GM12878 (cell line): Measurements from ENCODE around the gene ANXA11. TPM values are rescaled to one million over a fixed set of nuclear protein-coding genes. Genes with fewer than 3 reads are reported as not detected.

ENCODE experiments used
- CBX5 ChIP-seq: sonication (generic); IDR thresholded peaks from 2 replicates; pipeline ENCODE4 v1.6.1; 2016; ENCODE audit warnings: low read depth, moderate library complexity, mild to moderate bottlenecking, inconsistent platforms
- CHD1 ChIP-seq: IDR thresholded peaks from 2 replicates; pipeline ENCODE4 v1.6.1; 2012; ENCODE audit warnings: low read depth, low read length, improper control_type of control experiment
- IKZF2 ChIP-seq, 2 experiments: fragments of 450-650 bp; IDR thresholded peaks; 2 replicates each; pipeline ENCODE4 v1.6.1; 2017; ENCODE audit warnings: mild to moderate bottlenecking in 2 of 2, moderate library complexity in 2 of 2
- RAD21 ChIP-seq: IDR thresholded peaks from 2 replicates; pipeline ENCODE4 v1.6.1; 2011; ENCODE audit warnings: mild to moderate bottlenecking, low read depth, low read length, moderate library complexity; ENCODE audit not compliant: insufficient read depth
- RB1 ChIP-seq: fragments of 450-650 bp; formaldehyde crosslinking; IDR thresholded peaks from 2 replicates; pipeline ENCODE4 v1.6.1; 2017; ENCODE audit warnings: mild to moderate bottlenecking, borderline replicate concordance
- TARDBP ChIP-seq: IDR thresholded peaks from 2 replicates; pipeline ENCODE4 v1.6.1; 2016; ENCODE audit warnings: borderline replicate concordance
- WRNIP1 ChIP-seq: IDR thresholded peaks from 2 replicates; pipeline ENCODE4 v1.6.1; 2011; ENCODE audit warnings: low read depth, low read length, improper control_type of control experiment, borderline replicate concordance
- polyA plus RNA-seq, 11 experiments: library from polyadenylated mRNA; depleted of rRNA in 4 of 11; unstranded in 6 of 11; stranded (reverse) in 5 of 11; fragments of >200 nt; fragmentation: Nextera tagmentation in 4 of 11; fragmentation: Illumina TruSeq in 1 of 11; extraction: Ambion mirVana in 4 of 11; extraction: Trizol in 1 of 11; gene quantifications; 1 replicate in 1 of 11; 2 replicates in 10 of 11; pipeline versions ENCODE4 v1.2.1 to v1.2.3, GENCODE V29; 2011 to 2016; ENCODE audit warnings: inconsistent platforms in 2 of 11, missing spikeins in 2 of 11, low read depth in 1 of 11
- total RNA-seq, 4 experiments: library from RNA; depleted of rRNA in 3 of 4; stranded (reverse); fragments of >200 nt in 3 of 4; fragmentation: Illumina TruSeq in 1 of 4; extraction: Trizol in 1 of 4; gene quantifications; 2 replicates each; pipeline versions ENCODE4 v1.2.1 to v1.2.3, GENCODE V29; 2013 to 2021
- TF ChIP-seq, protein P1 (sequence below): IDR thresholded peaks from 2 replicates; pipeline ENCODE4 v1.6.1; 2011; ENCODE audit warnings: borderline replicate concordance, low read depth, mild to moderate bottlenecking, moderate library complexity, mixed read lengths, low read length; ENCODE audit not compliant: insufficient read depth; ENCODE audit errors: extremely low read length
- TF ChIP-seq, protein P2 (sequence below): fragments of 450-650 bp; IDR thresholded peaks from 2 replicates; pipeline ENCODE4 v1.6.1; 2016; ENCODE audit warnings: mild to moderate bottlenecking, moderate library complexity, borderline replicate concordance
- TF ChIP-seq, protein P3 (sequence below): fragments of 150-350 bp; IDR thresholded peaks from 2 replicates; pipeline ENCODE4 v1.6.1; 2014; ENCODE audit warnings: mild to moderate bottlenecking, low read depth, low read length
- TF ChIP-seq, protein P4 (sequence below): IDR thresholded peaks from 2 replicates; pipeline ENCODE4 v1.6.1; 2012; ENCODE audit warnings: improper control_type of control experiment, low read depth, low read length; ENCODE audit not compliant: insufficient replicate concordance
- TF ChIP-seq, protein P5 (sequence below): fragments of 450-650 bp; IDR thresholded peaks from 2 replicates; pipeline ENCODE4 v1.6.1; 2018; ENCODE audit warnings: borderline replicate concordance, mild to moderate bottlenecking; ENCODE audit not compliant: partially characterized antibody

ANXA11 gene
- total and polyA plus RNA-seq, 10 of the 15 experiments (the other 5 are each of a cell fraction or from before 2014, with no cell fraction given), result 25.0 to 129 (median 72.2) TPM

DNA sequence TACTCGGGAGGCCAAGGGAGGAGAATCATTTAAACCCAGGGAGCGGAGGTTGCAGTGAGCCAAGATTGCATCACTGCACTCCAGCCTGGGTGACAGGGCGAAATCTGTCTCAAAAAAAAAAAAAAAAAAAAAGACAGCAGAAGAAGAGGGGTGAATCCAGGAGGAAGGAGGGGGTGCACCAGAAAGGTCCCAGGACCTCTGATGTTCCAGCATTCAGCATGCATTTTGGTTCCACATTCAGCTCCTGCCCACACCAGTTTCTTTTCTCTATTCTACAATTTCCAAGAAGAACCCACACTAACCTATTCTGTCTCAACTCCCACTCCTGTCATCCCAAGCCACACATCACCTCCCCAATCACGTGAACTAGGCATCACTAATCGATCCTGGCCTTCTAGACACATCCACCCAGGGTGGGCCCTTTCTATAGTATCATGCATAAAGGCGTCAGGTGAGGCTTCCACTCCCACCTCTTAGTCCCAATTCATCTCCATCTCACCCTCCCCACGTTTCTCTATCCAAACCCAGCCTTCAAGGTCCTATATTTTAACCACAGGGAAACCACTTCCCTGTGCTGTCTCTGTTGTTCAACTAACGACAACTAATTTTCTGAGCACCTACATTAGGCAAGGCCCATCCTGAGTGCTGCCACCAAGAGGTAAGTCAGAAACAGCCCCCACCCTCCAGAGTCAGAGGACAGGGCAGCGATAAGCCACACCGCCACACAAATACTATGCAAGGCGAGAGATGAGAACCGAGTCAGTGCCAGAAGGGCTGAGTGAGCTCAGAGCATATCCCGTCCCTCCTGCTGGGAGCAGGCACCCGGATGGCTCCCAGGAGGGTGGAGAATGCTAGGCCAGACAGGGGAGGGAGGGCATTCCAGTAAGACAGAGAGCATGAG is 2.2 kb downstream of the ANXA11 start (continued):
- TF ChIP-seq WRNIP1, result no peak
- TF ChIP-seq, protein P1, sequence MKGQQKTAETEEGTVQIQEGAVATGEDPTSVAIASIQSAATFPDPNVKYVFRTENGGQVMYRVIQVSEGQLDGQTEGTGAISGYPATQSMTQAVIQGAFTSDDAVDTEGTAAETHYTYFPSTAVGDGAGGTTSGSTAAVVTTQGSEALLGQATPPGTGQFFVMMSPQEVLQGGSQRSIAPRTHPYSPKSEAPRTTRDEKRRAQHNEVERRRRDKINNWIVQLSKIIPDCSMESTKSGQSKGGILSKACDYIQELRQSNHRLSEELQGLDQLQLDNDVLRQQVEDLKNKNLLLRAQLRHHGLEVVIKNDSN, result peak; percentile 75
- TF ChIP-seq RB1, result peak; percentile 69; the same call in 1 of the 2 replicates
- TF ChIP-seq, protein P2, sequence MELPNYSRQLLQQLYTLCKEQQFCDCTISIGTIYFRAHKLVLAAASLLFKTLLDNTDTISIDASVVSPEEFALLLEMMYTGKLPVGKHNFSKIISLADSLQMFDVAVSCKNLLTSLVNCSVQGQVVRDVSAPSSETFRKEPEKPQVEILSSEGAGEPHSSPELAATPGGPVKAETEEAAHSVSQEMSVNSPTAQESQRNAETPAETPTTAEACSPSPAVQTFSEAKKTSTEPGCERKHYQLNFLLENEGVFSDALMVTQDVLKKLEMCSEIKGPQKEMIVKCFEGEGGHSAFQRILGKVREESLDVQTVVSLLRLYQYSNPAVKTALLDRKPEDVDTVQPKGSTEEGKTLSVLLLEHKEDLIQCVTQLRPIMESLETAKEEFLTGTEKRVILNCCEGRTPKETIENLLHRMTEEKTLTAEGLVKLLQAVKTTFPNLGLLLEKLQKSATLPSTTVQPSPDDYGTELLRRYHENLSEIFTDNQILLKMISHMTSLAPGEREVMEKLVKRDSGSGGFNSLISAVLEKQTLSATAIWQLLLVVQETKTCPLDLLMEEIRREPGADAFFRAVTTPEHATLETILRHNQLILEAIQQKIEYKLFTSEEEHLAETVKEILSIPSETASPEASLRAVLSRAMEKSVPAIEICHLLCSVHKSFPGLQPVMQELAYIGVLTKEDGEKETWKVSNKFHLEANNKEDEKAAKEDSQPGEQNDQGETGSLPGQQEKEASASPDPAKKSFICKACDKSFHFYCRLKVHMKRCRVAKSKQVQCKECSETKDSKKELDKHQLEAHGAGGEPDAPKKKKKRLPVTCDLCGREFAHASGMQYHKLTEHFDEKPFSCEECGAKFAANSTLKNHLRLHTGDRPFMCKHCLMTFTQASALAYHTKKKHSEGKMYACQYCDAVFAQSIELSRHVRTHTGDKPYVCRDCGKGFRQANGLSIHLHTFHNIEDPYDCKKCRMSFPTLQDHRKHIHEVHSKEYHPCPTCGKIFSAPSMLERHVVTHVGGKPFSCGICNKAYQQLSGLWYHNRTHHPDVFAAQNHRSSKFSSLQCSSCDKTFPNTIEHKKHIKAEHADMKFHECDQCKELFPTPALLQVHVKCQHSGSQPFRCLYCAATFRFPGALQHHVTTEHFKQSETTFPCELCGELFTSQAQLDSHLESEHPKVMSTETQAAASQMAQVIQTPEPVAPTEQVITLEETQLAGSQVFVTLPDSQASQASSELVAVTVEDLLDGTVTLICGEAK, result peak; percentile 41; the same call in 1 of the 2 replicates
- peak; percentile 83 to 86; a peak in 3 of 4 replicates for TF ChIP-seq IKZF2 (IDR thresholded peaks at IDR 0.05)
- TF ChIP-seq, protein P3, sequence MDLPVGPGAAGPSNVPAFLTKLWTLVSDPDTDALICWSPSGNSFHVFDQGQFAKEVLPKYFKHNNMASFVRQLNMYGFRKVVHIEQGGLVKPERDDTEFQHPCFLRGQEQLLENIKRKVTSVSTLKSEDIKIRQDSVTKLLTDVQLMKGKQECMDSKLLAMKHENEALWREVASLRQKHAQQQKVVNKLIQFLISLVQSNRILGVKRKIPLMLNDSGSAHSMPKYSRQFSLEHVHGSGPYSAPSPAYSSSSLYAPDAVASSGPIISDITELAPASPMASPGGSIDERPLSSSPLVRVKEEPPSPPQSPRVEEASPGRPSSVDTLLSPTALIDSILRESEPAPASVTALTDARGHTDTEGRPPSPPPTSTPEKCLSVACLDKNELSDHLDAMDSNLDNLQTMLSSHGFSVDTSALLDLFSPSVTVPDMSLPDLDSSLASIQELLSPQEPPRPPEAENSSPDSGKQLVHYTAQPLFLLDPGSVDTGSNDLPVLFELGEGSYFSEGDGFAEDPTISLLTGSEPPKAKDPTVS, result no peak
- 0 out of 2 replicates have a peak, but pooled peaks have one; percentile 58 for TF ChIP-seq CHD1
- no peak for TF ChIP-seq CBX5
- TF ChIP-seq TARDBP, result no peak
- peak; percentile 32; the same call in 1 of the 2 replicates for TF ChIP-seq RAD21
- TF ChIP-seq, protein P4, sequence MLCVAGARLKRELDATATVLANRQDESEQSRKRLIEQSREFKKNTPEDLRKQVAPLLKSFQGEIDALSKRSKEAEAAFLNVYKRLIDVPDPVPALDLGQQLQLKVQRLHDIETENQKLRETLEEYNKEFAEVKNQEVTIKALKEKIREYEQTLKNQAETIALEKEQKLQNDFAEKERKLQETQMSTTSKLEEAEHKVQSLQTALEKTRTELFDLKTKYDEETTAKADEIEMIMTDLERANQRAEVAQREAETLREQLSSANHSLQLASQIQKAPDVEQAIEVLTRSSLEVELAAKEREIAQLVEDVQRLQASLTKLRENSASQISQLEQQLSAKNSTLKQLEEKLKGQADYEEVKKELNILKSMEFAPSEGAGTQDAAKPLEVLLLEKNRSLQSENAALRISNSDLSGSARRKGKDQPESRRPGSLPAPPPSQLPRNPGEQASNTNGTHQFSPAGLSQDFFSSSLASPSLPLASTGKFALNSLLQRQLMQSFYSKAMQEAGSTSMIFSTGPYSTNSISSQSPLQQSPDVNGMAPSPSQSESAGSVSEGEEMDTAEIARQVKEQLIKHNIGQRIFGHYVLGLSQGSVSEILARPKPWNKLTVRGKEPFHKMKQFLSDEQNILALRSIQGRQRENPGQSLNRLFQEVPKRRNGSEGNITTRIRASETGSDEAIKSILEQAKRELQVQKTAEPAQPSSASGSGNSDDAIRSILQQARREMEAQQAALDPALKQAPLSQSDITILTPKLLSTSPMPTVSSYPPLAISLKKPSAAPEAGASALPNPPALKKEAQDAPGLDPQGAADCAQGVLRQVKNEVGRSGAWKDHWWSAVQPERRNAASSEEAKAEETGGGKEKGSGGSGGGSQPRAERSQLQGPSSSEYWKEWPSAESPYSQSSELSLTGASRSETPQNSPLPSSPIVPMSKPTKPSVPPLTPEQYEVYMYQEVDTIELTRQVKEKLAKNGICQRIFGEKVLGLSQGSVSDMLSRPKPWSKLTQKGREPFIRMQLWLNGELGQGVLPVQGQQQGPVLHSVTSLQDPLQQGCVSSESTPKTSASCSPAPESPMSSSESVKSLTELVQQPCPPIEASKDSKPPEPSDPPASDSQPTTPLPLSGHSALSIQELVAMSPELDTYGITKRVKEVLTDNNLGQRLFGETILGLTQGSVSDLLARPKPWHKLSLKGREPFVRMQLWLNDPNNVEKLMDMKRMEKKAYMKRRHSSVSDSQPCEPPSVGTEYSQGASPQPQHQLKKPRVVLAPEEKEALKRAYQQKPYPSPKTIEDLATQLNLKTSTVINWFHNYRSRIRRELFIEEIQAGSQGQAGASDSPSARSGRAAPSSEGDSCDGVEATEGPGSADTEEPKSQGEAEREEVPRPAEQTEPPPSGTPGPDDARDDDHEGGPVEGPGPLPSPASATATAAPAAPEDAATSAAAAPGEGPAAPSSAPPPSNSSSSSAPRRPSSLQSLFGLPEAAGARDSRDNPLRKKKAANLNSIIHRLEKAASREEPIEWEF, result peak; percentile 81
- TF ChIP-seq, protein P5, sequence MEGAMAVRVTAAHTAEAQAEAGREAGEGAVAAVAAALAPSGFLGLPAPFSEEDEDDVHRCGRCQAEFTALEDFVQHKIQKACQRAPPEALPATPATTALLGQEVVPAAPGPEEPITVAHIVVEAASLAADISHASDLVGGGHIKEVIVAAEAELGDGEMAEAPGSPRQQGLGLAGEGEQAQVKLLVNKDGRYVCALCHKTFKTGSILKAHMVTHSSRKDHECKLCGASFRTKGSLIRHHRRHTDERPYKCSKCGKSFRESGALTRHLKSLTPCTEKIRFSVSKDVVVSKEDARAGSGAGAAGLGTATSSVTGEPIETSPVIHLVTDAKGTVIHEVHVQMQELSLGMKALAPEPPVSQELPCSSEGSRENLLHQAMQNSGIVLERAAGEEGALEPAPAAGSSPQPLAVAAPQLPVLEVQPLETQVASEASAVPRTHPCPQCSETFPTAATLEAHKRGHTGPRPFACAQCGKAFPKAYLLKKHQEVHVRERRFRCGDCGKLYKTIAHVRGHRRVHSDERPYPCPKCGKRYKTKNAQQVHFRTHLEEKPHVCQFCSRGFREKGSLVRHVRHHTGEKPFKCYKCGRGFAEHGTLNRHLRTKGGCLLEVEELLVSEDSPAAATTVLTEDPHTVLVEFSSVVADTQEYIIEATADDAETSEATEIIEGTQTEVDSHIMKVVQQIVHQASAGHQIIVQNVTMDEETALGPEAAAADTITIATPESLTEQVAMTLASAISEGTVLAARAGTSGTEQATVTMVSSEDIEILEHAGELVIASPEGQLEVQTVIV, result peak; percentile 32
